HG02642 (cell line): ENCODE measurements around the gene BRINP3.

Experiments used
- ATAC-seq: cut with Tn5 transposase; IDR thresholded peaks from one replicate; pipeline ENCODE4 v1.9.1; 2021; ENCODE audit warnings: mild to moderate bottlenecking; ENCODE audit not compliant: unreplicated experiment, poor library complexity

Gene BRINP3

DNA sequence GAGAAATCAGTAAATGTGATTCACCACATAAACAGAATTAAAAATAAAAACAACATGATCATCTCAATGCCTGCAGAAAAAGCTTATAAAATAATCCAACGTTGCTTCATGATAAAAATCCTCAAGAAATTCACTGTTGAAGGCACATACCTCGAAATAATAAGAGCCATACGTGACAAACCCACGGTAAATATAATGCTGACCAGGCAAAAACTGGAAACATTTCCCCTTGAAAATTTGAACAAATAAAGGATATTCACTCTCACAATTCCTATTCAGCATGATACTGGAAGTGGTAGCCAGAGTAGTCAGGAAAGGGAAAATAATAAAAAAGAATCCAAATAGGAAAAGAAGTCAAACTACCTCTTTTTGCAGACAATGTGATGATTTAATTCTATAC lies 148.8 kb downstream of the BRINP3 start:
- no peak for ATAC-seq

DNA sequence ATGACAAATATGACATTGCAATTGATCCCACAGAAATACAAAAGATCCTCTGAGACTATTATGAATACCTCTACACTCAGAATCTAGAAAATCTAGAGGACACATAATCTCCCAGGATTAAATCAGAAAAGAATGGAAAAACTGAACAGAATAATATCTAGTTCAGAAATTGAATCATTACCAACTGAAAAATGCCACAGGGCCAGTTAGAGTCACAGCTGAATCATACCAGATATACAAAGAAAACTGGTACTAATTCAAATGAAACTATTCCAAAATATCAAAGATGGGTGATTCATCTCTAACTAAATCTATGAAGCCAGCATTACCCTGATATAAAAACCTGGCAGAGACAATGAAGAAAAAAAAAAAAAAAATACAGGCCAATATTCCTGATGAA lies 149.3 kb downstream of the BRINP3 start:
- ATAC-seq = no peak

DNA sequence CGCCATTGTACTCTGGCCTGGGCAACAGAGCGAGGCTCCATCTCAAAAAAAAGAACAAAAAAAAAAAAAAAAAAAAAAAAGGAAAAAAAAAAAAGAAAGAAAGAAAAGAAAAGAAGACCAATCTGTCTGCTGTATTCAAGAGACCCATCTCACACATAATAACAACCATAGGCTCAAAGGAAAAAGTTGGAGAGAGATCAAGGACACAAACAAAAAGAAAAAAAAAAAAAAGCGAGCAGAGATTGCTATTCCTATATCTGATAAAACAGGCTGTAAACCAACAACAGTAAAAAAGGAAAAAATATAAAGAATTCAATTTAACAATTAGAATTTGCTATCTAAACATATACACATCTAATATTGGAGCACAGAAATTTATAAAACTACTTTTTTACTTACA lies 150.4 kb downstream of the BRINP3 start:
- no peak for ATAC-seq

DNA sequence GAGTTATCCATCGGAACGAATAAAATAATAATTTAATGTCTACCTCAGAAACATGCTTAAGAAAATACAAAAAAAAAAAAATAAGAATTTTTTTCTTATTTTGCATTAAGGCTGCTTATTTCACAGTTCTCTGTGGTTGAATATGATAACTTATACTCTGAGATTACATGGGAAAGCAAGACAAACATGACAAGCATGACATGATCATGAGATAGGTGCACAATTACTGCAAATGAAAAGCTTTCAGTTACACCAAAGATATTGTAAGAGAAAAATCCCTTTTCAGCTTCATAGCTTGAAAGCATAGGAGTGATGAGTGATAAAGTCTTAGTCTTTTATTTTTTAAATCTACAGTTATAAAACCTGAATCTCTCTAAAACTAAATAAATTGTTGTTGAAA lies 154.1 kb downstream of the BRINP3 start:
- ATAC-seq = no peak

DNA sequence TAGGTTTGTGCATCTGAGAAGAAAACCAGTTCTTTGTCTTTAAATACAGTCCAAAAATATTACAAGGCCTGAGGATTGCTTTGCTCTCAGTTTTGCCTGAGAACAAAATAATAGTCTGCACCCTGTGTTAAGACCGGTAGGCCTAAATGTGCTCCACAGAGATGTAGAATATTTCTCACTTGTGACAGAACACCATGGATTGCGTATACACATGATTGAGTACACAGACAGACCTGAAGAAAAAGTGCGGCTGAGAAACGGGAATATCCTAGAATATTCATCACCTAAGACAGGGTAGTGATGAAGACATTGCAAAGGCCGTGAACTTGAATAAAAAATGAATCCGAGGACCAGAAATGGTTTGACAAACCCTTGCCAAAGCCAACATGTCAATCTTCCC lies 155.4 kb downstream of the BRINP3 start:
- no peak for ATAC-seq

DNA sequence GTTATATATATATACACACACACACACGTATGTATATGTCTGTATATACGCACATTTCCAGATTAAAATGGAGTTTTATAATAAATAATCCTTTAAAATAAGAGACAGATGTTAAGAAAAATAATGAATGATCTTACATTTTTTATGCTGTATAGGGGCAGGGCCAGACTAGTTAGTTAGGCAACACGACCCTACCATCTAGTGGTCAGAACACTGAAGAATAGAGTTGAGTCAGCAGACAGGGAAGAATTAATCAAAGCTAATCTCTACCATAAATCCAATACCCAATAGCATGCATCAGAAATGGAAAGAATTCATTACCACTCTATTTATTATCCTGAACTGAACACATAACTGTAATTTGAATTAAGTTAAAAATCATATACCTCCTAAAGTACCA lies 156.7 kb downstream of the BRINP3 start:
- ATAC-seq = no peak

DNA sequence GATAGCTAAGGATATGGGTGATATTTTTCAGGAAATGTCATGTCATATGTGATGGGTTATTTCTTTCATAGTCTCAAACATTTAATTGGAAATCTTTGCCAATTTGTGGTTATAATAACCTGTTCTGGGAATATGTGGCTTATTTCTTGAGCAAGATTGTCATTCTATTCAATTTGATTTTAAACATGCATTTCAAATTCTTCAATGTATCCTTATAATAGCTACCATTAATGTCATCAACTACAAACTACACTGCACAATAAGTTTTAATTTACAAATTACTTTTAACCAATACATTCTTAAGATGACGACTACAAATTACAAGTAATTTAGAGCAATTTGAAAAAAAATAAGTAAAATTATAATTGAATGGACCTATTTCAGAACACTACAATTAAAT lies 164.9 kb downstream of the BRINP3 start:
- no peak for ATAC-seq

DNA sequence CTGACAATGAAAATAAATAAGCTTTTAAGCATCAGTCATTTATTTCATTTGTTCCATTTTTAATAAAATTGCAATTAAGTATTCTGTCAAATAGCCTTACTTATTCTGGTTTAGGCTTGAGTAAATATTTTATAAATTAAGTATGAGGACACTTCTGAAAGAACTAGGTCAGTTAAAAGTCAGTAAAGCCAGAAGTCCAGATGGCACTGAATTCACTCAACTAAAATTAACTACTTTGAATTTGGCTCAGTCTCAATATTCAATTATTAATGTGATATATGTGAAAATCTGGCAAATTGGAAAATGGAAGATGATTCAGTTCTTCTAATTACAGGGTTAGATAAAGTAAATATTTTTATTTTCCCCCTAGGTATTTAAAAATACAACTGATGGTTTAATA lies 174.2 kb downstream of the BRINP3 start:
- no peak for ATAC-seq

DNA sequence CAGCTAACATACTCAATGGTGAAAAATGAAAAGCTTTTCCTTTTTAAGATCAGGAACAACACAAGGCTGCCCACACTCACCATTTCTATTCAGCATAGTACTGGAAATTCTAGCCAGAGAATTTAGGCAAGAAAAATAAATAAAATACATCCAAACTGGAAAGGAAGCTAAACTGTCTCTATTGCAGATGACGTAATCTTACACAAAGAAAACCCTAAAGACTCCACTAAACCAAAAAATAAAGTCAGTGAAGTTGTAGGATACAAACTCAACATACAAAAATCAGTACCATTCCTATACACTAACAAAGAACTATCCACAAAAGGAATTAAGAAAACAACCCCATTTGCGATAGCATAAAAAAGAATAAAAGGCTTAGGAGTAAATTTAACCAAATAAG lies 181.2 kb downstream of the BRINP3 start:
- ATAC-seq = no peak

DNA sequence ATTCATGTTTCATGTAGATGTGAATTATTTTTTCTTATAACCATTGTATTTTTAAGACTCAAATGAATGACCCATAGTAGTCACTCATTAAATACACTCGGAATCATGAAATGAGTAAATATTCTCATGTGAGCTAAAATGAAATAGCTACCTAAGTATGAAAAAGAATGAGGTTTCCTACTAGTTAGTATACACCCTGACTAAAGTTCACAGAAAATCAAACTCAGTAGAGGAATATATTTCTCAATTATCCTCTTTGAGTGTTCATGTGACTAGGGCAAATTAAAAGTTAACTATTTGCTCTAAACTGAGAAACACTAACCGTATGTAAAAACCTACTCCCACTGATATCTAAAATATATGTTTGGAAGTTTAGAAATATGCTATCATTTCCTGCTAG lies 187.8 kb downstream of the BRINP3 start:
- no peak for ATAC-seq

DNA sequence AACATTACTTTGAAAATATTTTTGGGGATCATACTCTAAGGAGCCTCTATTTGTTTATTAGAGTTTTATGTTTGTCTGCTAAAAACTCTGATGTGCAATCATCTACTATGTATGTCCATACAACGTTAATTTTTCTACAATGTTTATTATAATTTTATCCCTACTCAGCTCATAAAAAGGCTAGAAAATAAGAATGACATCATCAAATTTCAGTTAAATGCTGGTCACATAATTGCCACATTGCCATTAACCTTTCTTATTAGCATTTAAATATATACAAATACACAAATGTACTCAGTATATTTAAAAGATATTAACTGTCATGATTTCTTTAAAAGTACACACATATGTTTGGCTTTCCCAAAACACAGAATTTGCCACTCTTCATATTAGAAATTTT lies 191.6 kb downstream of the BRINP3 start:
- ATAC-seq = no peak

DNA sequence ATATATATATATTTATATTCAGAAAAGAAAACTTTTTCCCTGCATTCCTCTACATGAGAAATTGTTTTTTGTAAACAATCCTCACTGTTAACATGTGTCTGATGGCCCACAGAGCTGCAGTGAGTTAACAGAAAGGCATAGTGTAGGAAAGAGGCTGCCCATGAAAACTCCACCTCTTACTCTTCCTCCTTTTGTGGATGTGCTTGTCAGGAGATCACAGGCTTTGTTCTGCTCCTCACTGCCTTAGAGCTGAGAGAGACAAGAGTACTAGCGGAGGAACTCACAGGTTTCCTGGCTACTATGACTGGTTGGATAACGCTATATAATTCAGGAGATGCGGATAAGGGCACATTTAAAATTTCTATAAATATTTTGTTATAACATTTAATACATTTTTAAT lies 200.6 kb downstream of the BRINP3 start:
- no peak for ATAC-seq

DNA sequence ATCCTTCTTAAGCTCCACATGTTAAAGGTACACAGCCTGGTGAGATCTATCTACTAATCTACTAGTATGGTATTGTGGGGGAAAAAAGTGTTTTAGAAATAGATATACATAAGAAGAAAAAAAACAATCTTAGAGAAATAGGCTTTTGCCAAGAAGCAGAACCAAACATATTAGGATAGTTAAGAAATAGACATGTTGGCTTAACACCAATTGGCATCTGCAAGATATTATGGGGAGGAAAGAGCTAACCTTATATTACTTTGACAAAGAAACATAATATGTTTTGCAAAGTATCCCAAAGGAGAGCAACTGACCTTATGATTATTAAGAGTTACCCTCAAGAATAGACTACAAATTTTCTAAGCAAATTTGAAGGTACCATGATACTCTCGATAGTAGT lies 202.9 kb downstream of the BRINP3 start:
- no peak for ATAC-seq

DNA sequence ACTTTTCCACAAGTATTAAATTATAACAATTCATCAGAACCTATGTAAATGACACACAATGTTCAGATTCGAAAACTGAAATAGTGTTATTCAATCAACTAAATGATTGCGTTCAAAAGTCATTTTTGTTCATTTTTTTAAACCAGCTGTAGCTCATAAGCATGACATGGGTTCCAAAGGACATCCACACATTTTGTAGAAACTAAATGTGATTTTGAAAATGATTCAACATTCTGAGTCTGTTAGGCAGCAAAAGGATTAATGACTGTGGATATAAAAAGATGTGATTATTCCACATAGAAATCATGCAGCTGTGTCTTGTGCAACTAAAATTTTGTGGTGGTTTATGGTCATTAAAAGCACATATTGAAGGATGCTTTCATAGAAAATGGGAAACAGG lies 204.5 kb downstream of the BRINP3 start:
- no peak for ATAC-seq

DNA sequence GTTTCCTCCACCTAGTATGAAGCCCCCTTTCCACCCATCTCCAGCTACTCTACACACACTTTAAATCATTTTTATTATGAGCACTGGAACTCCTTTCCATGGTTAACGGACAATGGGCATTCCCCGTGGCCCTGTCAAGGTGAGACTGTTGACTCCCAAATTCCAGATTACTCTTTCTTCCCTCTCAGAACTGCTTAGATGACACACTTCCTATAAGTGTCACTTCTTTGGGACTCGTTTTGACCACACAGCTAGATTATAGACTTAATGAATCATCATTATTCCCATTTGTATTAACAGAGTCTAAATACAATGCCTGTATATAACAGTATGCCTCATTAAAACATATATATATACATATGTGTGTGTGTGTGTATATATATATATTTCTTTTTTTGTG lies 215.1 kb downstream of the BRINP3 start:
- ATAC-seq = no peak

DNA sequence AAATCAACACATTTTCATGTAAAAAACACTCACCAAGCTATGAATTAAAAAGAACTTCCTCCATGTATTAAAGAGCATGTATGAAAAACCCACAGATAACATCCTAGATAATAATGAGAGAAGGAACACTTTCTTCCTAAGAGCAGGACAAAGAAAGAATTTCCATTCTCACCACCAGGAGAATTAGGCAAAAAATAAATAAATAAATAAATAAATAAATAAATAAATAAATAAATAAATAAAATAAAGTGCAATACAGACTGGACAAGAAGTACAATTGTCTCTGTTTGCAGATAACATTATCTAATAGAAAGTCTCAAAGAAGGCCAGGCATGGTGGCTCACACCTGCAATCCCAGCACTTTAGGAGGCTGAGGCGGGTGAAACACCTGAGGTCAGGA lies 218.2 kb downstream of the BRINP3 start:
- ATAC-seq = no peak

DNA sequence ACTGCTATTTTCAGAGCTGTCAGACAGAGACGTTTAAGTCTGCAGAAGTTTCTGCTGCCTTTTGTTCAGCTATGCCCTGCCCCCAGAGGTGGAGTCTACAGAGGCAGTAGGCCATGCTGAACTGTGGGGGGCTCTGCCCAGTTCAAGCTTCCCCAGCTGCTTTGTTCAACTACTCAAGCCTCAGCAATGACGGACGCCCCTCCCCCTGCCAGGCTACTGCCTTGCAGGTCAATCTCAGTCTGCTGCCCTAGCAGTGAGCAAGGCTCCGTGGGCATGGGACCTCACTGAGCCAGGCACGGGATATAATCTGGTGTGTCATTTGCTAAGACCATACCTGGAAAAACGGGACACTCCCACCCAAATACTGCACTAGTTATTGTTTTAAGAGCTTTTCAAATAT lies 219.7 kb downstream of the BRINP3 start:
- no peak for ATAC-seq

DNA sequence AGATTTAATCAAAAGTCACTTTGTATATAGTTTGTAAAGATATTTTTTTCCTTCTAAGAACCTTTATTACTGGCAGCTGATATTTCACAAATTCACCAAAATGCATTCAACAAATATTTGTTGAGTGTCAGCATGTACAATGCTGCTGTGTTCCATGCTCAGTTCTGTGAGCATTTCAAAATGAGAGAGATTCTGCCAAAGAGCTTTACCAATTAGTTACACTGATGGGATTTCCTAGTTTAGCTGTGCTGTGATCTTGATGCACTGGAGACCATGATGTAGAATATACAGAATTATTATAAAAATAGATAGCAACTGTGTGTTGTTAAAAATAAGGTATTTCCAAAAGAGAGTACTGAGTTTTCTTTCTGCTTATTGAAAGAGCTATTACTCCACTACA lies 225.6 kb downstream of the BRINP3 start:
- ATAC-seq = no peak

DNA sequence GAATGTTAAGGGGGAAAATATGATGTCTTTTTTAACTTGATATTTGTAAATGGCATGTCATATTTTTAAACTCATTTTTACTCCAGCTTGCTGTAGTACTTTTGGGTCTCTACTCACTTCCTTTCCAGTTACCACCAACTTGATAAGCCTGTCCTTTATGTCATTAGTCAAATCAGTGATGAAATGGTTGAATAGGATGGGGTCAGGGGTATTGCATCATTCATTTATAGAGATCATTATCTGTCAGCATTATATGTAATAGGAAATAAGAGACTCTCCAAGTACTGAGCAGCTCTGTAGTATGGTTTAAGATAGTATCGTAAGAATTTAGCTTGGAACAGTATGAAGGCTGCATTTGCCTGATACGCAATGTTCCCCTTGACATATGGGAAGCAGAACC lies 227.3 kb downstream of the BRINP3 start:
- ATAC-seq = no peak

DNA sequence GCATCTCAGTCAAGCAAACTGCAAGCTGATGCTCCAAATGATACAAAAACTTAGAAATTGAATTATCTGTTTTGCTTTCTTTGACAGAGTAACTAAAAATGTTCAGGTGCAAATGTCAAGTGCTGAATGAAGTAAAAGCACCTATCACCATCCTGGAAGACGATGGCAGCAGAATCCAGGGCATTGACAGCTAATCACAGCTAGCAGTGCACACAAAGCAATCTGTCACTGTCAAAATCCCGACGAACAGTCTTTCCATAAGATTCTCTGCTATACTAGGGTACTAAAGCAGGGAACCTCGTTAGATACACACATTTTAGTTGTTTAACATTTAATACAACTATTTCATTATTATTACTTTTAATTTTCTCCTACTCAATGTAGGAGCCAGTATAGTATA lies 233.3 kb downstream of the BRINP3 start:
- ATAC-seq = no peak

DNA sequence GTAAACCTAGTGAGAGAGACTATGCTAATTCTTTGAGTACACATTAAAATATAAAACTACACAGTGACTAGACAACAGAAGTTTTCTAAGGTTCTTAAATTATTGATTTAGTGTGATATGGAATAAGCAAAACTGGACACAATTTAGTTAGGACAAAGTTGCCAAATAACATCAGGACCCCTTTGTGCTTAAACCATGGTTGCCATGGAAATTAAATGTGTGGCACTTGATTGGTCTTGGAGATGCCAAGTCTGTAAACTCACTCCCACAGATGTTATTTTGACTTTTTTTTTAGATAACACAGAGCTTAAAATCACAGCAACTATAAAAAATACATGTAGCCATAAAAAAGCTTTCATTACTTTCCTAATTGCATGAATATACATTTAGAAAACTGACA lies 234.6 kb downstream of the BRINP3 start:
- ATAC-seq = no peak

DNA sequence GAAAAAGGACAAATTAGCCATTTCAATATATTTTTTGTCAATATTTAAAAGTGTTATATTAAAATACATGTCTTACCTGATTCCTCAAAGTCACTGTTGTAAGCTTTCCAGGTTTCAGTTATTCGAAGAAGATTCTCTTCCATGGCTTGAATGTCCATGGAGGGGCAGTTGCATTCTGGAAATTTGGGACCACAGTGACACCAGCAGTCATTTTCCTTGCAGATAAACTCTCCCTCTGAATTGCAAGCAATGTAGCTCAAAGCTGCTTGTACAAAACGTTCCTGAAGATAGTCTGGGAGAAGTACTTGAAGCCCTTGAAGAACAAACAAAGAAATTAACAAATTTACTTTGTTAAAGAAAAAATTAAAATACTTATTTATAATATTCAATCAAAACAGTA lies 251.7 kb downstream of the BRINP3 start:
- ATAC-seq = no peak

DNA sequence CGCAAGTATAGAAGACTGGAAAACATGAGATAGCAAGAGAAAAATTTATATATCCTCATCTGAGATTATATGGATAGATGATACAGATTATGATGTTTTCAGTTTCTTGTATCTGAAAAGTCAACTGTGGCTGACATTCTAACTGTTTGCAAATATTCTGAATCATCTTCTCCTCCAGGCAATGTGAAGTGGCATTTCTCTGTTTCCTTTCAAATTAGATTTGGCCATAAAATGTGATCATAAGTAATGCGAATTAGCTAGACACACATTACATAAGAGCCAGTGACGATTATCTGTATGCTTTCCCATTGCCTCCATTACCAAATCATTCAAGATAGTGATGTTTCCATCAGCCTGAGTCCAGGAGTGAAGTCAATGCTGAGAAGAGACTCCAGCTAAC lies 265.2 kb downstream of the BRINP3 start:
- no peak for ATAC-seq

DNA sequence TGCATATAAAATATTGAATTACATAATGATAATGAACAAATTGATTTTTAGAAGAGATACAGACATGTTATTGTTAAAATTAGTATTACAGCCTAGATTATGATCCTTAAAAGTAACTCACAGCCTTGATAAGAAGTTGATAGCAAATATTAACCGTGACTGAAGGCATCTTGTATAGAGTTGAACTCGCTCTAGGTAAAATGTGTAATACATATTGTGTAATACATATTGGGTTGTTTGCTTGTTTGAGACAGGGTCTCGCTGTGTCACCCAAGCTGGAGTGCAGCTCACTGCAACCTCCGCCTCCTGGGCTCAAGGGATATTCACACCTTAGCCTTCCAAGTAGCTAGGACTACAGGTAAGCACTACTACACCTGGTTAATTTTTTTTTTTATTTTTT lies 269.9 kb downstream of the BRINP3 start:
- ATAC-seq = no peak
